Fibroblast of skin of abdomen (primary cell): Measurements from ENCODE around the gene VSX1.

Experiments used
- DNase-seq: peaks from one replicate; pipeline ENCODE4 v3.0.0-alpha.2; 2013

Gene VSX1

GRCh38 chr20:25065625-25066338, 16.2 kb downstream of the VSX1 start:
- peak; percentile 50 for DNase-seq

- no peak for DNase-seq
Observed at GRCh38 chr20:25065072-25065624, 16.8 kb downstream of the VSX1 start.

- no peak for DNase-seq
Observed at GRCh38 chr20:25064561-25065071, 17.3 kb downstream of the VSX1 start.

- no peak for DNase-seq
Observed at GRCh38 chr20:25063981-25064380, 18.0 kb downstream of the VSX1 start.

GRCh38 chr20:25063546-25063945, 18.4 kb downstream of the VSX1 start:
- DNase-seq, result no peak

GRCh38 chr20:25062841-25063240, 19.1 kb downstream of the VSX1 start:
- DNase-seq, result no peak

GRCh38 chr20:25061821-25062530, 20.0 kb downstream of the VSX1 start:
- no peak for DNase-seq

GRCh38 chr20:25061103-25061799, 20.7 kb downstream of the VSX1 start:
- no peak for DNase-seq

- no peak for DNase-seq
Observed at GRCh38 chr20:25059866-25060465, 22.0 kb downstream of the VSX1 start.

GRCh38 chr20:25058847-25059810, 22.8 kb downstream of the VSX1 start:
- DNase-seq, result peak; percentile 16

GRCh38 chr20:25058051-25058846, 23.7 kb downstream of the VSX1 start, which contains the start of gene ACSS1:
Gene ACSS1 (minus strand): TSS chr20:25058139. CDS start chr20:25058102, 37 bp downstream.
- DNase-seq, result peak; percentile 54

GRCh38 chr20:25057234-25058050, 24.5 kb downstream of the VSX1 start:
- DNase-seq, result peak; percentile 61

- peak; percentile 14 for DNase-seq
Observed at GRCh38 chr20:25056690-25057233, 25.2 kb downstream of the VSX1 start.

- DNase-seq, result peak; percentile 17
Observed at GRCh38 chr20:25055711-25056495, 26.0 kb downstream of the VSX1 start.

GRCh38 chr20:25054995-25055629, 26.8 kb downstream of the VSX1 start:
- DNase-seq, result no peak

- no peak for DNase-seq
Observed at GRCh38 chr20:25054096-25054820, 27.7 kb downstream of the VSX1 start.
